Gastrocnemius medialis (tissue), 4 donors: ENCODE measurements around the gene PSMC6.

Experiments used
- CTCF ChIP-seq, 5 experiments: fragments of 450-650 bp in 3 of 5; fragments of 200-600 bp in 2 of 5; sonication (generic) in 2 of 5; IDR thresholded peaks in 4 of 5; conservative IDR thresholded peaks in 1 of 5; 1 replicate in 4 of 5; 2 replicates in 1 of 5; pipeline ENCODE4 v1.5.1; 2016 to 2019; ENCODE audit warnings: antibody characterized with exemption in 5 of 5, mild to moderate bottlenecking in 3 of 5, moderate library complexity in 3 of 5
- POLR2A ChIP-seq, 2 donors: fragments of 450-650 bp; IDR thresholded peaks; one replicate each; pipeline ENCODE4 v1.6.1; 2017; ENCODE audit warnings: antibody characterized with exemption in 2 of 2, mild to moderate bottlenecking in 2 of 2, moderate library complexity in 2 of 2

- TF ChIP-seq POLR2A (IDR thresholded peaks at IDR 0.05) (no peak), CTCF (IDR thresholded peaks at IDR 0.05 in 4 of 5, conservative IDR thresholded peaks at IDR 0.05 in 1 of 5) (no peak)
These were observed 20.8 kb upstream of the PSMC6 start for GRCh38 chr14:52686176-52686575.
